ENCODE data around the gene HAUS5.

HAUS5 gene

GRCh38 chr19:35671818-35672217, 59.3 kb downstream of the HAUS5 start:
- DNase-seq (ENCODE audit: low read depth): no peak

DNA sequence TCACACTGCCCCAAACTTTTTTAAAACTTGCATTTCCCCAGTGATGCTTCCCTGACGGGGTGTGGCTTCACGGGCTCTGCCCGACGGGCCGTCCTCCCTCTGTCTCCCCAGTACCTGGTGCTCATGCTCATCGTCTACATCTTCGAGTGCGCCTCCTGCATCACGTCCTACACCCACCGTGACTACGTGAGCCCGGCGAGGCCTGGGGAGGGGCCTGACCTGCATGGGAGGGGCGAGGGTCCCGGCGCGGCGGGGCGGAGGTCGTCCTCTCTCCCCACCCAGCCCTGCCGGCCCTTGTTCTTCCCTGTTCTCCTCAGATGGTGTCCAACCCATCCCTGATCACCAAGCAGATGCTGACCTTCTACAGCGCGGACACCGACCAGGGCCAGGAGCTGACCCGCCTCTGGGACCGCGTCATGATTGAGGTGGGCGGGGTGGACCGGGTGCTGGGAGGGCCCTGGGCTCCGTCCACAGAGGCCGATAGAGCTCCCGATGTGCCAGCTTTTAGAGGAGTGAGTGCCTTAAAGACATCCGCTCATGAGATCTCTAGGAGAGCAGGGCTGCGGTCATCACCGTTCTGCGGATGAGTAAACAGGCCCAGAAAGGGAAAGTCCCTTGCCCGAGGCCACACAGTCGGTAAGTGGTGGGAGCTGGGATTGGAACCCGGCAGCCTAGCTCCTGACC, 60.7 kb downstream of the HAUS5 start:
- DNase-seq (ENCODE audit: low read depth): no peak
